ENCODE data around the gene SNED1.

- TF ChIP-seq POLR2AphosphoS5 (IDR thresholded peaks at IDR 0.05) (no peak), CTCF (IDR thresholded peaks at IDR 0.05) (no peak), EP300 (IDR thresholded peaks at IDR 0.05) (no peak)
Measured at GRCh38 chr2:241010531-241011295, 12.3 kb downstream of the SNED1 start.

Measured in sigmoid colon (tissue), 4 donors.